Caco-2 (cell line): ENCODE data around the gene JPH2. TPM values are rescaled to one million over a fixed set of nuclear protein-coding genes. Genes with fewer than 3 reads are reported as not detected.

Experiments used
- BruUV-seq: library from RNA; stranded (reverse); fragments of 400-500 nt; replicated peaks from 2 replicates; lab custom pipeline; 2021; lab: Mats Ljungman, UMichigan
- CTCF ChIA-PET: fragments of 300-600 bp; sonication (Branson Sonifier 250); formaldehyde crosslinking; loops from one replicate; lab custom pipeline; 2022; ENCODE audit warnings: antibody characterized with exemption; lab: Charles Lee
- POLR2A ChIA-PET: fragments of 300-600 bp; sonication (Branson Sonifier 250); formaldehyde crosslinking; loops from one replicate; lab custom pipeline; 2022; ENCODE audit warnings: antibody characterized with exemption; lab: Charles Lee
- DNase-seq, 2 experiments: peaks; one replicate each; pipeline versions ENCODE4 v3.0.0 to v3.0.0-alpha.2; 2020 to 2022
- H3K27me3 ChIP-seq: replicated peaks from 2 replicates; pipeline ENCODE4 v1.6.0; 2011; ENCODE audit warnings: low read length; ENCODE audit not compliant: control insufficient read depth, insufficient read depth
- H3K36me3 ChIP-seq: 2 replicates; pipeline ENCODE4 v1.5.1; 2011; ENCODE audit warnings: low read length; ENCODE audit not compliant: control insufficient read depth, insufficient read depth
- H3K4me1 ChIP-seq: fragments of 250-450 bp; sonication (Bioruptor Pico); 2 replicates; pipeline ENCODE4 v1.5.1; 2020; ENCODE audit warnings: mild to moderate bottlenecking
- H3K4me3 ChIP-seq: 2 replicates; pipeline ENCODE4 v1.5.1; 2011; ENCODE audit warnings: low read depth, mild to moderate bottlenecking, control low read depth, low read length
- H3K9me3 ChIP-seq: fragments of 250-450 bp; sonication (Bioruptor Pico); 2 replicates; pipeline ENCODE4 v1.5.1; 2020; ENCODE audit warnings: mild to moderate bottlenecking, moderate library complexity
- H3K27ac Mint-ChIP-seq: one replicate; pipeline ENCODE4 v1.8.0; 2022; ENCODE audit warnings: mixed read lengths; ENCODE audit not compliant: unreplicated experiment
- H3K27me3 Mint-ChIP-seq: one replicate; pipeline ENCODE4 v1.8.0; 2022; ENCODE audit warnings: mixed read lengths; ENCODE audit not compliant: insufficient read depth, unreplicated experiment
- H3K36me3 Mint-ChIP-seq: one replicate; pipeline ENCODE4 v1.8.0; 2022; ENCODE audit warnings: mild to moderate bottlenecking, mixed read lengths; ENCODE audit not compliant: insufficient read depth, unreplicated experiment
- H3K4me1 Mint-ChIP-seq: one replicate; pipeline ENCODE4 v1.8.0; 2022; ENCODE audit warnings: low read depth, mixed read lengths; ENCODE audit not compliant: unreplicated experiment
- H3K4me3 Mint-ChIP-seq: one replicate; pipeline ENCODE4 v1.8.0; 2022; ENCODE audit warnings: mild to moderate bottlenecking, moderate library complexity, mixed read lengths; ENCODE audit not compliant: unreplicated experiment
- H3K9me3 Mint-ChIP-seq: one replicate; pipeline ENCODE4 v1.8.0; 2022; ENCODE audit warnings: mixed read lengths; ENCODE audit not compliant: unreplicated experiment
- intact Hi-C: fragments of 100-400 bp; cut with micrococcal nuclease; formaldehyde crosslinking; loops from one replicate; pipeline ENCODE4 v1.10.0; 2022; ENCODE audit not compliant: unreplicated experiment
- total RNA-seq: library from RNA; stranded (reverse); gene quantifications from 2 replicates; pipeline ENCODE4 v1.2.3, GENCODE V29; 2022
- TF ChIP-seq, protein P1 (sequence below), 2 experiments: fragments of 200-600 bp in 1 of 2; IDR thresholded peaks; 1 replicate in 1 of 2; 2 replicates in 1 of 2; pipeline versions ENCODE4 v1.5.1 to v1.8.0; 2011 to 2022; ENCODE audit warnings: antibody characterized with exemption in 1 of 2, control low read depth in 1 of 2, inconsistent platforms in 1 of 2, low read depth in 1 of 2, low read length in 1 of 2, mild to moderate bottlenecking in 1 of 2, moderate library complexity in 1 of 2; ENCODE audit not compliant: insufficient read depth in 1 of 2, severe bottlenecking in 1 of 2, unreplicated experiment in 1 of 2

JPH2 gene
- total RNA-seq, 1 experiment from 2014 or later: 10.5 TPM

DNA sequence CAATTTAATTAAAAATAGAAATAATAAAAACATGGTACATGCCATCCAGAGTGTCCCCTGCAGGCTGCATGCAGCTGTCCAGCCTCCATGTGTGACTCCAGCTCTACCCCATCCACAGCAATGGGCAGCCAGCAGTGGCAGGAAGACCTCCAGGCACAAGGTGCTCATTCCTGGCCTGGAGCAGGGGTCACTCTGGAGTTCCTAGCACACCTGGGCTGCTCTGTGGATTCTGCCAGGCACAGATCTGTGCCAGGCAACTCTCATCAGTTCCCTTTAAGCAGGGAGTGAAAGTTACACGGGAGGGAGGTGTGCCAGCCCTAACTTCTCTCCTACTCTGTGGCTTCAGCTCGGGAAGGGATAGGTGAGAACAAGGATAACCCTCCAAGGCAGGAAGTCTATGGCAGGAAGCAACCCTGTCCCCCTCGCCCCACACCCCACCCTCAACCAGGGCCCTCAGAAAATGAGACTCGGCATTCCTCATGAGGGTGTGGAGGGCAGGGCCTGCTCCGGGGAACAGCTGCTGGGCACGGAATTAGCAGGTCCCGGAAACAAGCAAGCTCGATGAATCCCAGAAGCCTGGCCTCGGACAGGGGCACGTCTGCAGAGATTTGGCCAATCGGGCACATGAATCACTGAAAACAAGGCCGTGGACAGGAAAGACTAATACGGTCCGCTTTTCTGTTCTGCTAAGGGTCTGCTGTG is 10.0 kb downstream of the JPH2 start:
- H3K4me1 Mint-ChIP-seq: peaks cover 20% of the 10 kb centered on the region
- ChIA-PET POLR2A (interaction anchor here (0.6 kb wide), 1 partner anchor 175 kb away, joined by 4 read pairs; no protein-coding TSS in a partner anchor), CTCF (no interaction called here)
- TF ChIP-seq, protein P1, sequence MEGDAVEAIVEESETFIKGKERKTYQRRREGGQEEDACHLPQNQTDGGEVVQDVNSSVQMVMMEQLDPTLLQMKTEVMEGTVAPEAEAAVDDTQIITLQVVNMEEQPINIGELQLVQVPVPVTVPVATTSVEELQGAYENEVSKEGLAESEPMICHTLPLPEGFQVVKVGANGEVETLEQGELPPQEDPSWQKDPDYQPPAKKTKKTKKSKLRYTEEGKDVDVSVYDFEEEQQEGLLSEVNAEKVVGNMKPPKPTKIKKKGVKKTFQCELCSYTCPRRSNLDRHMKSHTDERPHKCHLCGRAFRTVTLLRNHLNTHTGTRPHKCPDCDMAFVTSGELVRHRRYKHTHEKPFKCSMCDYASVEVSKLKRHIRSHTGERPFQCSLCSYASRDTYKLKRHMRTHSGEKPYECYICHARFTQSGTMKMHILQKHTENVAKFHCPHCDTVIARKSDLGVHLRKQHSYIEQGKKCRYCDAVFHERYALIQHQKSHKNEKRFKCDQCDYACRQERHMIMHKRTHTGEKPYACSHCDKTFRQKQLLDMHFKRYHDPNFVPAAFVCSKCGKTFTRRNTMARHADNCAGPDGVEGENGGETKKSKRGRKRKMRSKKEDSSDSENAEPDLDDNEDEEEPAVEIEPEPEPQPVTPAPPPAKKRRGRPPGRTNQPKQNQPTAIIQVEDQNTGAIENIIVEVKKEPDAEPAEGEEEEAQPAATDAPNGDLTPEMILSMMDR (IDR thresholded peaks at IDR 0.05; ENCODE audit: insufficient read depth in 1 of 2, low read depth in 1 of 2, low read length in 1 of 2, severe bottlenecking in 1 of 2, unreplicated experiment in 1 of 2): no peak
- no peak overlapping the region for H3K4me3 Mint-ChIP-seq
- H3K4me1 ChIP-seq: peaks cover 32% of the 10 kb centered on the region
- intact Hi-C loops: no loop called here
- no peaks in the 10 kb centered on the region for H3K27me3 Mint-ChIP-seq
- H3K36me3 Mint-ChIP-seq: no peaks in the 10 kb centered on the region
- H3K9me3 Mint-ChIP-seq: no peaks in the 10 kb centered on the region
- no peaks in the 10 kb centered on the region for H3K27me3 ChIP-seq
- no peaks in the 10 kb centered on the region for H3K36me3 ChIP-seq
- no peak overlapping the region for H3K27ac Mint-ChIP-seq
- H3K4me3 ChIP-seq: no peak overlapping the region
- peak in 1 of 2 experiments; percentile 49 for DNase-seq
- no TSS peak for BruUV-seq
- H3K9me3 ChIP-seq: no peaks in the 10 kb centered on the region

DNA sequence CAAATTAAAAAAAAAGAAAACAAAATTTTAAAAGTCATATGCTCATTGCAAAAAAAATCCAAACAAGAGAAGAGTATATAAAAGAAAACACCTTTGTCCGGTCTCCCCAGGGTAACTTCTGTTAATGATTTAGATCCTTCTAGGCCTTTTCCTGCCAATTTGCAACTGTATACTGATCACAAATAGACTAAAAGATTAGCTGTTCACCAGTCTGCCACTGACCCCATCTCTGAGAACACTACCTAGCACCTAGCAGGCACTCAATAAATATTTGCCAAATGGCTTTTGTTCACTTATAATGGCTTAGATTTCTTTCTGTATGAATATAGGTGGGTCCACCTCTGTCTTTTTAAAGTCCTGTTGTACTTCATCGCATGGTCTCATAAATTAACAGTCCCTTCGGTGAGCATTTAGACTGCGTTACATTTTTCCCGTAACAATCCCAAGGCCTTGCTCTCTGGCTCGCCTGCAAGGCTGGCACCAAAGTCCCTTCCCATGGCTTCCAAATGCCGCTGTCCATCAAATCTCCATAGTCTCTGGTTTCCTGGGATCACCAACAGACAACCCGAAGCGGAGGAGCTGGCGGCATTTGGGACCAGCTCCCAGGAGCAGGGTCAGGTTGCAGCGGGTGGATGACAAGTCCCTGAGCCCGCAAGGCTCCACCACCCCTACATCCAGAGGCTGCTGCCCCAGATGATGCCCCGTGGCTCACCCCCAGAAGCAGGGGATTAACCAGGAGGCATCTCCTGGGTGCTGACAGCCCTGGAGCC is 11.8 kb downstream of the JPH2 start:
- Histone ChIP-seq H3K27me3 (no peaks in the 10 kb centered on the region), H3K4me3 (no peak overlapping the region), H3K9me3 (no peaks in the 10 kb centered on the region), H3K4me1 (peaks cover 14% of the 10 kb centered on the region), H3K36me3 (no peaks in the 10 kb centered on the region)
- Mint-ChIP-seq H3K36me3 (no peaks in the 10 kb centered on the region), H3K4me3 (no peak overlapping the region), H3K9me3 (no peaks in the 10 kb centered on the region), H3K27ac (no peak overlapping the region), H3K27me3 (no peaks in the 10 kb centered on the region), H3K4me1 (peaks cover 5% of the 10 kb centered on the region)
- DNase-seq: no peak
- no TSS peak for BruUV-seq
- POLR2A ChIA-PET: no interaction called here
- TF ChIP-seq, protein P1 (IDR thresholded peaks at IDR 0.05; ENCODE audit: insufficient read depth in 1 of 2, low read depth in 1 of 2, low read length in 1 of 2, severe bottlenecking in 1 of 2, unreplicated experiment in 1 of 2): no peak
- CTCF ChIA-PET: interaction anchor here (0.9 kb wide), 1 partner anchor 15 kb away, joined by 3 read pairs; no protein-coding TSS in a partner anchor
- intact Hi-C loops: no loop called here

DNA sequence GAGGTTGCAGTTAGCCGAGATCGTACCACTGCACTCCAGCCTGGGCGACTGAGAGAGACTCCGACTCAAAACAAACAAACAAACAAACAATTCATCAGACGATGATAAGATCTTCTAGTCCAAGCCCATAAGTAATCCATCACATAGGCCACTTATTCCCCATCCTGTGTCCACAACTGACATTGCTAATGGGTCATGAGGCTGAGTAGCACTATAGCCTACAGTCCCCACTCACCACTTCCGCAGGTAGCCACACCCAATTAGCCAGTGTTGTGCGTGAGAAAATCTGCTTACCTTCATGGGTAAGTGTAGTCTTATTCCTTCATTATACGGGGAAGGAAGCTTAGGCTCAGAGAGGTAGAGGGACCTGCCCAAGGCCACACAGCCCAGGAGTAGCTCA is 13.1 kb downstream of the JPH2 start:
- Histone ChIP-seq H3K27me3 (no peaks in the 10 kb centered on the region), H3K4me3 (no peak overlapping the region), H3K36me3 (no peaks in the 10 kb centered on the region), H3K4me1 (peaks cover under 1% of the 10 kb centered on the region; the same call in 1 of the 2 replicates), H3K9me3 (no peaks in the 10 kb centered on the region)
- TF ChIP-seq, protein P1 (IDR thresholded peaks at IDR 0.05; ENCODE audit: insufficient read depth in 1 of 2, low read depth in 1 of 2, low read length in 1 of 2, severe bottlenecking in 1 of 2, unreplicated experiment in 1 of 2): no peak
- Mint-ChIP-seq H3K36me3 (no peaks in the 10 kb centered on the region), H3K4me1 (peaks cover 5% of the 10 kb centered on the region), H3K27me3 (no peaks in the 10 kb centered on the region), H3K4me3 (no peak overlapping the region), H3K27ac (no peak overlapping the region), H3K9me3 (no peaks in the 10 kb centered on the region)
- CTCF ChIA-PET: no interaction called here
- POLR2A ChIA-PET: no interaction called here
- intact Hi-C loops: no loop called here
- BruUV-seq: no TSS peak
- no peak for DNase-seq
